ENCODE data around the gene FCGR1A. TPM values are rescaled to one million over a fixed set of nuclear protein-coding genes. Genes with fewer than 3 reads are reported as not detected.
"Not testable (repeated sequence)": the region's sequence is repeated elsewhere in the genome, so short reads cannot be mapped to it uniquely, and the experiment has no call there.

Gene FCGR1A
- total and polyA plus RNA-seq, 8 donors, result 3.5 to 9.4 (median 5.3) TPM; not detected in 3

DNA sequence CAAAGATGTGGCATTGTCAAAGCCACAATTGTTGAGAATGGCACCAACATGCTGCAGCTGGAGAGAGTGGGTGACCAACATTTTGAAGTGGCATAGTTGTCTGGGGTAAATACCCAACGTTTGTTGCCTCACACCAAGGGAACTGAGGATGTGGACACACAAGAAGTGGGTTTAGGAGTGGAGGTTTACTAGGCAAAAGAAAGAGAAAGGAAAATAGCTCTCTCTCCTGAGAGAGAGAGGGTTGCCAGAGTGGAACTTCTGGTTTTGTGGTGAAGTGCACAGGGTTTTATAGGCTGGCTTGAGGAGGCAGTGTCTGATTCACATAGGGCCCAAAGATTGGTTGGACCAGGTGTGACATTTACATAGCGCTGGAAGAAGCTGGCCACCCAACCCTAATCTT, 29.0 kb upstream of the FCGR1A start:
- H3K36me3 ChIP-seq; H3K27me3 ChIP-seq; H3K9me3 ChIP-seq; intact Hi-C loops (cut with DNase I; ENCODE audit: low total_unique reads); DNase-seq; H3K27ac ChIP-seq; H3K4me3 ChIP-seq; H3K4me1 ChIP-seq: not testable (repeated sequence)
- WGBS, 5 donors, result 45 to 77% (median 65%) methylated on average over 1 to 2 of the region's 2 CpGs

DNA sequence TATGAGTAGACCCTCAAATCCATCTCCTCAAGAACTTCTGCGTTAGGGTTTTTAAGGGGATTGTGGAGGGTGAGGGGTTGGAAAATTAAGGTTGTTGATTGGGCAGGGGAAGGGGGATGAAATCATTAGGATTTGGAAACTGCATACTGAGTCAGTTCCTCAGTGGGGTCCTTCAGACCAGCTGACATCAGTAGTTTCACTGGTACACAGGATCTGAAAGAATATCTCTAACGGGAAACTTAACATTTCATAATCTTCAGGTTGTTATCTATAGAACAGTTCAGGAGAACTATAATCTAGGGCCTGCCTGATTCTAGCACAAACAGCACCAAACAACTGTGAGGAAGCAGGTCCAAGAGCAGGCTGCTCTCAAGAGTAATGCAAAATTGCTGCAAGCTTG, 27.2 kb upstream of the FCGR1A start:
- H3K27ac ChIP-seq; intact Hi-C loops (cut with DNase I; ENCODE audit: low total_unique reads); H3K27me3 ChIP-seq; DNase-seq; H3K4me3 ChIP-seq; H3K9me3 ChIP-seq; H3K36me3 ChIP-seq; H3K4me1 ChIP-seq: not testable (repeated sequence)
- WGBS, 5 donors, result 51 to 77% (median 68%) methylated on average over 2 of the region's 2 CpGs

DNA sequence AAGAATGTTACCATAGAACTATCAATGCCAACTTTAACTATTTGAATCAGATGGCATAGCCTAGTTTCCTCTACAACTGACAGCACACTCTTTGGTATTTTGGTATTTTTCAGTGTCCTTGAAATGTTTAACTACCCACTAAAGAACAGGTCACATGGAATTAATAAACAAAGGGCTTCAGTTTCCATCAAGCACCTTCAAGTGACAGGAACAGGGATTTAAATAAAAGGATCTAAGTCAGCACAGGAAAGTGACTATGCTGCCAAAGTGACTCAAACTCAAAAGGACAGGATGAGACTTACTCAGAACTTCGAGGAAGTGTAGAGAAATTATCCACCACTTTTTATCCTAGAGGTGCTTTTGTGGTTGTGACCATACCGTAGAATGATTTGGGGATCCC, 20.2 kb upstream of the FCGR1A start:
- 57 to 94% (median 85%) methylated on average over 2 of the region's 2 CpGs; no CpG with 5 or more reads in 1 of the 5 donors for WGBS, 5 donors
- H3K4me1 ChIP-seq; DNase-seq; H3K36me3 ChIP-seq; intact Hi-C loops (cut with DNase I; ENCODE audit: low total_unique reads); H3K27me3 ChIP-seq; H3K27ac ChIP-seq; H3K9me3 ChIP-seq; H3K4me3 ChIP-seq: not testable (repeated sequence)

DNA sequence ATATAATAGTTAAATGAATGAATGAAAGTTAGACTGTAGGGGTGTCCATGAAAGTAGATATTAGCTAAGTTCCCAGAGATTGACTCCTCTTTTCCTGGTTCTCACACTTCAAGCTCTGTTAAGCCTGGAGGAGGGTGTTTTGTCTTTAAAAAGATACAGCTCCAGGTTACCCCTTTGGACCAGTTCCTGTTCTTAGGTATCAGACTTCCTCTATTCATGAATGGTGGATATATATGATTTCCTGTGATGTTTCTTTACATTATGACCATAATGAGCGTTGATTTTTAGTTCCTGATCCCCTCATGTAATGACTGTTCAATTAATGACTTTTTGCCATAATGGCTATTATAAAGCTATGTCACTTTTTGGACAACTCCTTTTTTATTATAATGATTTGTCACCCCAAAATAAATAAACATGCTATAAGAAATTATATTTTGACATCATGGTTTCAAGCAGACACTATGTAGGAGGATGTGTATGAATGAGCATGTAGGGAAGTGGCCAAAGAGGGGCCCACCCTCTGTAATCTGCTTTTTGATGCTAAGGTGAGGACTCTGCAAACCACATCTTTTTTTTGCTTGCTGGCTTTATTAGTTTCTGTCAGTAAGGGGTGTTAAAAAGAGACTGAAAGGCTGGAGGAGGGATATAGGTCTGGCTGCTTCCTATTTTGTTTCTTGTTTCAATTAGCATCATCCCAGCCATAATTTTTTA, 18.2 kb upstream of the FCGR1A start:
- intact Hi-C loops (cut with DNase I; ENCODE audit: low total_unique reads); DNase-seq: not testable (repeated sequence)
- 75 to 100% (median 85%) methylated on average over 1 of the region's 1 CpG; no CpG with 5 or more reads in 1 of the 5 donors for WGBS, 5 donors

DNA sequence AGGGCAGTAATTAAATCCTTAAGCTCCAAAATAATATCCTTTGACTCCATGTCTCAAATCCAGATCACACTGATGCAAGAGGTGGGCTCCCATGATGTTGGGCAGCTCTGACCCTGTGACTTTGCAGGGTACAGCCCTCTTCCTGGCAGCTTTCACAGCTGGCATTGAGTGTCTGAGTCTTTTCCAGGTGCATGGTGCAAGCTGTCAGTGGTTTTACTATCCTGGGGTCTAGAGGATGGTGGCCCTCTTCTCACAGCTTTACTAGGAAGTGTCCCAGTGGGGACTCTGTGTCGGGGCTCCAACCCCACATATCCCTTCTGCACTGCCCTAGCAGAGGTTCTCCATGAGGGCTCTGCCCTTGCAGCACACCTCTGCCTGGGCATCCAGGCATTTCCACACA, 16.3 kb upstream of the FCGR1A start:
- H3K27ac ChIP-seq; H3K27me3 ChIP-seq; H3K36me3 ChIP-seq; DNase-seq; H3K4me1 ChIP-seq; intact Hi-C loops (cut with DNase I; ENCODE audit: low total_unique reads); H3K9me3 ChIP-seq; H3K4me3 ChIP-seq: not testable (repeated sequence)
- WGBS, 5 donors, result 86 to 100% (median 95%) methylated on average over 1 of the region's 1 CpG; no CpG with 5 or more reads in 1 of the 5 donors

More for the DNA sequence above, 18.2 kb upstream of the FCGR1A start:
- not testable (repeated sequence) for H3K9me3 ChIP-seq, H3K27ac ChIP-seq, H3K4me1 ChIP-seq, H3K27me3 ChIP-seq, H3K4me3 ChIP-seq, H3K36me3 ChIP-seq

DNA sequence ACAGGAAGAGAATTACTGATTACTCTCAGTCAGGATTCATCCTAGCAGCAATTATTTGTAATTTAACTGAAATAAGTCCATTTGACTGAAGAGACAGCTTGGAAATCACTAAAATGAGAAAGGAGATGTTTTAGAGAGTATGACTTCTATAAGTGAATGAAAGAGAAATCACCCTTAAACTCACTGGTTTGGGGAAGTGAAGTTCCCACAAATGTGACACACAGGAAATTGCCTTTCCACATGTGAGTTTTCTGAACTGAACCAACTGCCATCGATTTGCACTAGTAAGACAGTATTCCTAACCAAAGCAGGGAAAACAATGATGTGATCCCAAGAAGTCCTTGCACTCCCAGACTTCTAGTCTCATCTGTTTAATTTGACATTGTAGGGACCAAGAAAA, 13.3 kb upstream of the FCGR1A start:
- DNase-seq; intact Hi-C loops (cut with DNase I; ENCODE audit: low total_unique reads); H3K27me3 ChIP-seq; H3K4me1 ChIP-seq; H3K4me3 ChIP-seq; H3K9me3 ChIP-seq; H3K27ac ChIP-seq; H3K36me3 ChIP-seq: not testable (repeated sequence)
- WGBS, 5 donors, result no CpG with 5 or more reads among the region's 1 CpG

DNA sequence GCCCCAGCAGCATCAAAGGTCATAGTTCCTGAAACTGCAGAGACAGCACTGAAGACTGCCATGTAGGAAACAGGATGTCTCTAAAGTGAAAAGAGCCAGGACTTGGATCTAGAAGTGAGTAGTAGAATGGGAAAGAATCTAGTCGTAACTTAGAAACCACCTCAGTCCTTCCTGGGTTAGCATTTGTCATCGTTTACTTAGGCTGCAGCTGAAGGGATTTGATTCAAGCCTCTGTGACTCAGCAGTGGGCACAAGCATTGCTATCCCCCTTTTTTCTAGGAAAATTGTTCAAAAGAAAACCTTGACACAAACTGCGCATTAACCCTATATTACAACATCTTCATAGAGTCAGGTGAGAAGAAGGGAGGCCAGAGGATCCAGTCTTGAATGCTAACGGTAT, 11.8 kb upstream of the FCGR1A start:
- intact Hi-C loops (cut with DNase I; ENCODE audit: low total_unique reads); H3K4me3 ChIP-seq; H3K36me3 ChIP-seq; H3K27ac ChIP-seq; H3K27me3 ChIP-seq; H3K4me1 ChIP-seq; H3K9me3 ChIP-seq; DNase-seq: not testable (repeated sequence)
- WGBS, 5 donors, result 49 to 66% (median 55%) methylated on average over 2 to 4 of the region's 4 CpGs

DNA sequence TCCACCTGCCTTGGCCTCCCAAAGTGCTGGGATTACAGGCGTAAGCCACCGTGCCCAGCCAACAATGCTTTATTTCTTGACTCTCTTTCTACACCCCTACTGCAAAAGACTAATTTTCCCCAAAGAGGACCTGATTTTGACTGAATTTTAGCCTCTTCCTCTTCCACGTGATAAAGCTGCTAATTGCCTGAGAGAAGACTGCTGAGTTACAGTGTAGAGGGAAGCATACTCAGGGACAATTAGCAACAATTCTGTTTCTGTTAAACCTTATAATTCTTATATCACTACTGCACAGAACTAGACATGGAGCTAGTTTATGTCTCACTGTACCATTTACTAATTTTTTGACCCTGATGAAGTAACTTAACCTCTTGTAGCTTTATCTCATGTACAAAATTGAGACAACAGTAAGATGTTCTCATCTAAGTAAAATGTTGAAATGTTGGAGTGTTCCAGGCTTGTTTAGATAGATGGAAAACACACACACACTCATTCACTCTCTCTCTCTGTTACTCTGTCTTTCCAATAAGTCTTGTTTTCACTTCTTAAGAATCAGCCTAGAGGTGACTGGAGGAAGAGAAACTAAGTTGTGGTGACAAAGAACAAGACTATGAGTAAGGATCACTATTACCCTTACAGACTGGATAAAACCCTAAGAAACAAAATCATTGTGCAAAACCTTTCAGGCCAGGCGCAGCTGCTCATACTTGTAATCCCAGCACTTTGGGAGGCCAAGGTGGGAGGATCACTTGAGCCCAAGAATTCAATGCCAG, 10.7 kb upstream of the FCGR1A start:
- H3K4me1 ChIP-seq; H3K9me3 ChIP-seq; H3K27ac ChIP-seq; H3K27me3 ChIP-seq; intact Hi-C loops (cut with DNase I; ENCODE audit: low total_unique reads); H3K36me3 ChIP-seq; H3K4me3 ChIP-seq; DNase-seq: not testable (repeated sequence)
- WGBS, 5 donors, result 56 to 81% (median 80%) methylated on average over 1 to 2 of the region's 4 CpGs; no CpG with 5 or more reads in 2 of the 5 donors

DNA sequence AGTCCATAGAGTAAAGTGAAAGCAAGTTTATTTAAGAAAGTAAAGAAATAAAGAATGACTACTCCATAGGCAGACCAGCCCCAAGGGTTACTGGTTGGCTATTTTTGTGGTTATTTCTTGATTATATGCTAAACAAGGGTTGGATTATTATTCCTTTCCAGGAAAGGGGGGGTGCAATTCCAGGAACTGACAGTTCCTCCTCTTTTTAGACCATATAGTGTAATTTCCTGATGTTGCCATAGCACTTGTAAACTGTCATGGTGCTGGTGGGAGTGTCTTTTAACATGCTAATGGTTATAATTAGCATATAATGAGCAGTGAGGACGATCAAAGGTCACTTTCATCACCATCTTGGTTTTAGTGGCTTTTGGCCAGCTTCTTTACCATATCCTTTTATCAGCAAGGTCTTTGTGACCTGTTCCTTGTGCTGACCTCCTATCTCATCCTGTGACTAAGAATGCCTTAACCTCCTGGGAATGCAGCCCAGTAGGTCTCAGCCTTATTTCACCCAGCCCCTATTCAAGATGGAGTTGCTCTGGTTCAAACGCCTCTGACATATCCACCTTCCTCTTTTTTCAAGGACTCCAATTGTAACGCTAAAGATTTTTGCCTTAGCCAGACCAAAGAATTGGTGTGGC, 6.9 kb upstream of the FCGR1A start:
- intact Hi-C loops (cut with DNase I; ENCODE audit: low total_unique reads), result not testable (repeated sequence)
- 22 to 64% (median 45%) methylated on average over 1 of the region's 3 CpGs for WGBS, 5 donors
- peak in 1 of 2 donors; percentile 37 for DNase-seq

DNA sequence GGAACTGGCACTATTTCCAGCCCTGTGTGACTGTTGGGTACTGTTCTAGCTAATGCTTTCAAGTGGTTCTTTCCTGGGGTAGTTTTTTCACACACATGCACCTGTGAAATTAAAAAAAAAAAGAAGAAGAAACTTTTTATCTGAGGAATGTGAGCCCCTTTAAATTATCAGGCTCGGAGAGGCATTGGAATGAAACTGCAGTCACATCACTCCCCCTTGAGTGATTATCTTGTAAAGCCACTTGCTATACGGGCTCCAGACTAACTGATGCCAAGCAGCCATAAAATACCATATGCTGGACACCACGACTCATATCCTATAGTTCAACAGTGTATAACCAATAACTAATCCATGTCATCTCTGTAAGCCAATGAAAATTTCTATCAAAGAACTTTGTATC, 5.4 kb upstream of the FCGR1A start:
- H3K4me1 ChIP-seq; H3K27ac ChIP-seq; H3K27me3 ChIP-seq; H3K4me3 ChIP-seq; DNase-seq; H3K36me3 ChIP-seq; intact Hi-C loops (cut with DNase I; ENCODE audit: low total_unique reads); H3K9me3 ChIP-seq: not testable (repeated sequence)
- 6 to 75% (median 17%) methylated on average over 1 to 2 of the region's 3 CpGs for WGBS, 5 donors

More for the DNA sequence above, 6.9 kb upstream of the FCGR1A start:
- H3K4me3 ChIP-seq, H3K9me3 ChIP-seq, H3K36me3 ChIP-seq, H3K4me1 ChIP-seq, H3K27me3 ChIP-seq, H3K27ac ChIP-seq: not testable (repeated sequence)

DNA sequence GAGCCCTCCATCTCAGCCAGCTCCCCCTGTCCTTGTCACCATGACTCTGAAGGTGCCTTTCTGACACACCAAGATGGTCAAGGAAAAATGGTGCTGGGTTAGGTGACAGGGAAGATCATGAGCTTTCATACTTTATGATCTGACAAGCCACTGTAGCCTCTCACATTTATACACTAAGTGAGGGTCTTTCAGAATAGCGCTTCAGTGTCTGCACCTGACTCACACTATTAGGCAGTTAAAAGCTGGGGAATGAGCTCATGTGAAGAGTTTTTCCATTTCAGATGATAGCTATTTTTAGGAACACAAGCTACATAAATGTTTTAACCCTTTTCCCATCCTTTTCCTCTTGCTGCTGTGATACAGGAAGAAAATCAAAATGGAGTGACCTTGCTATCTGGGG, 4.2 kb upstream of the FCGR1A start:
- H3K27me3 ChIP-seq; H3K27ac ChIP-seq; H3K9me3 ChIP-seq; intact Hi-C loops (cut with DNase I; ENCODE audit: low total_unique reads); H3K36me3 ChIP-seq; DNase-seq; H3K4me1 ChIP-seq; H3K4me3 ChIP-seq: not testable (repeated sequence)
- 87 to 100% (median 92%) methylated on average over 1 of the region's 1 CpG; no CpG with 5 or more reads in 2 of the 5 donors for WGBS, 5 donors

All from stomach (tissue), 9 donors.